Heart right ventricle (tissue), 16 donors: Measurements from ENCODE around the gene NCAM1. TPM values are rescaled to one million over a fixed set of nuclear protein-coding genes. Genes with fewer than 3 reads are reported as not detected.

Experiments
- ATAC-seq, 8 donors: fragments of 200-7000 bp; cut with Tn5 transposase; one replicate each; pipeline ENCODE4 v1.9.1; 2020; ENCODE audit warnings: mild to moderate bottlenecking in 8 of 8, moderate library complexity in 8 of 8, moderate number of reproducible peaks in 1 of 8
- DNase-seq, 2 donors: peaks; one replicate each; pipeline ENCODE4 v3.0.0-alpha.2; 2020
- H3K27ac ChIP-seq, 10 donors: fragments of 200-600 bp; sonication (generic) in 2 of 10; one replicate each; pipeline versions ENCODE4 v1.5.0 to v1.8.0; 2020 to 2022; ENCODE audit warnings: mild to moderate bottlenecking in 3 of 10
- H3K27me3 ChIP-seq, 7 donors: fragments of 200-600 bp; one replicate each; pipeline ENCODE4 v1.8.0; 2021 to 2022; ENCODE audit warnings: mild to moderate bottlenecking in 2 of 7
- H3K36me3 ChIP-seq, 9 donors: fragments of 200-600 bp; sonication (generic) in 1 of 9; one replicate each; pipeline versions ENCODE4 v1.5.0 to v1.8.0; 2020 to 2022; ENCODE audit warnings: mild to moderate bottlenecking in 2 of 9
- H3K4me1 ChIP-seq, 9 donors: fragments of 200-600 bp; sonication (generic) in 1 of 9; one replicate each; pipeline versions ENCODE4 v1.5.0 to v1.8.0; 2020 to 2022; ENCODE audit warnings: mild to moderate bottlenecking in 4 of 9
- H3K4me3 ChIP-seq, 10 donors: fragments of 200-600 bp; sonication (generic) in 2 of 10; one replicate each; pipeline versions ENCODE4 v1.5.0 to v1.8.0; 2020 to 2022; ENCODE audit warnings: mild to moderate bottlenecking in 7 of 10, moderate library complexity in 2 of 10
- H3K9me3 ChIP-seq, 11 donors: fragments of 200-600 bp in 10 of 11; sonication (generic) in 2 of 11; one replicate each; pipeline versions ENCODE4 v1.5.0 to v1.8.0; 2013 to 2022; ENCODE audit warnings: mild to moderate bottlenecking in 2 of 11, control low read depth in 1 of 11, moderate library complexity in 1 of 11
- WGBS, 2 donors: extraction: QIAGEN DNeasy Blood & Tissue Kit; methylation state at CpG; one replicate each; pipeline ENCODE4 v1.1.7; 2013; ENCODE audit warnings: inconsistent platforms in 1 of 2; 5-methylcytosine and 5-hydroxymethylcytosine counted together
- intact Hi-C, 10 donors: fragments of 100-400 bp; cut with DNase I; formaldehyde crosslinking; loops; one replicate each; pipeline versions ENCODE4 v1.11.1 to v1.14.2; 2022
- polyA plus RNA-seq, 2 donors: library from polyadenylated mRNA; stranded (reverse); fragments of 200-250 nt; gene quantifications; one replicate each; pipeline ENCODE4 v1.2.3, GENCODE V29; 2013
- total RNA-seq, 10 donors: library from RNA; stranded (reverse); fragmentation: NEBNext Ultra II Directional in 3 of 10; extraction: Animal tissue kit (Norgen Biotek cat#: 25700) in 3 of 10; gene quantifications; one replicate each; pipeline versions ENCODE4 v1.2.1 to v1.2.4, GENCODE V29; 2021 to 2023
- TF ChIP-seq, protein P1 (sequence below), 9 donors: fragments of 200-600 bp; sonication (generic) in 2 of 9; IDR thresholded peaks; one replicate each; pipeline versions ENCODE4 v1.5.0 to v1.8.0; 2021 to 2022; ENCODE audit warnings: antibody characterized with exemption in 9 of 9, mild to moderate bottlenecking in 5 of 9, moderate library complexity in 1 of 9
- donor health status: Arrhythmogenic right ventricular cardiomyopathy.
- donor health status: ischemic (EF 13 %, LVEDD 7.1; RV severe dilation, severe dysfunction).
- donor health status: healthy with polysubstance abuse.
- donor health status: DM: no; HTN: yes; CAD: no.
- donor health status: DM: no; HTN: no; CAD: no.
- donor health status: ischemic (EF 25% LVEDD 6.9; RV normal size, moderate dysfunction).
- donor health status: ischemic (EF 25% LVEDD 5.7; RV mildly dilated, moderate dysfunction).
- donor health status: healthy.
- donor health status: DM: yes; HTN: yes; CAD: no.
- donor health status: Ischemic cardiomyopathy.
- donor health status: ischemic (EF 35%, LVEDD 5.7; RV mildly dilated, moderate dysfunction).
- donor health status: nonischemic (EF 11% LVEDD 7.7; RV severe dilation, severe dysfunction).
- donor health status: DM: yes; HTN: yes; CAD: no.
- donor health status: PGD.
- donor health status: ischemic (EF 29% LVEDD 5.4; RV normal size, mild dysfunction).
- donor health status: nonischemic (EF 23%, LVEDD 6.1; RV moderate dilation, normal function).

Gene NCAM1
- total and polyA plus RNA-seq, 12 donors, result 76.8 to 454 (median 328) TPM

DNA sequence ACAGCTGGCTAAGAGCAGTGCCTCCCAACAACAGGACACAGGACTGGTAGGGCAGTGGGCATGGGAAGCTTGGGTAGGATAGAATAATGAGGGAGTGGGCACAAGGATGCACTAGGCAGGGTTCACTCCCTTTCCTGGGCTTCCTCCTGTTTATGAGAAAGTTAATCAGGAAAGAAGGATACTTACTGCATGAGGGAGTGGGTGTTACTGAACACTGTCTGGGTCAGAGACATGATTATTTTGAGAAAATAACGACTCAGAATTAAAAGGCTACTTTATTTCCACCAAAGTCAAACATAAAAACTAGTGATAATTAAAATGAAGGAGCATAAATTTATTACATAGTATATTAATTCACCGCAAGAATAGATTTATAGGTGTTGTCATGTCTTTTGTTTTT lies 35.8 kb downstream of the NCAM1 start:
- intact Hi-C loops, result no loop called here
- H3K9me3 ChIP-seq, result peaks cover 0 to 6% (median 0%) of the 10 kb centered on the region in 11 donors
- H3K36me3 ChIP-seq, result no peaks in the 10 kb centered on the region
- H3K4me3 ChIP-seq, result no peak overlapping the region
- DNase-seq (no peak), ATAC-seq (no peak)
- TF ChIP-seq, protein P1, sequence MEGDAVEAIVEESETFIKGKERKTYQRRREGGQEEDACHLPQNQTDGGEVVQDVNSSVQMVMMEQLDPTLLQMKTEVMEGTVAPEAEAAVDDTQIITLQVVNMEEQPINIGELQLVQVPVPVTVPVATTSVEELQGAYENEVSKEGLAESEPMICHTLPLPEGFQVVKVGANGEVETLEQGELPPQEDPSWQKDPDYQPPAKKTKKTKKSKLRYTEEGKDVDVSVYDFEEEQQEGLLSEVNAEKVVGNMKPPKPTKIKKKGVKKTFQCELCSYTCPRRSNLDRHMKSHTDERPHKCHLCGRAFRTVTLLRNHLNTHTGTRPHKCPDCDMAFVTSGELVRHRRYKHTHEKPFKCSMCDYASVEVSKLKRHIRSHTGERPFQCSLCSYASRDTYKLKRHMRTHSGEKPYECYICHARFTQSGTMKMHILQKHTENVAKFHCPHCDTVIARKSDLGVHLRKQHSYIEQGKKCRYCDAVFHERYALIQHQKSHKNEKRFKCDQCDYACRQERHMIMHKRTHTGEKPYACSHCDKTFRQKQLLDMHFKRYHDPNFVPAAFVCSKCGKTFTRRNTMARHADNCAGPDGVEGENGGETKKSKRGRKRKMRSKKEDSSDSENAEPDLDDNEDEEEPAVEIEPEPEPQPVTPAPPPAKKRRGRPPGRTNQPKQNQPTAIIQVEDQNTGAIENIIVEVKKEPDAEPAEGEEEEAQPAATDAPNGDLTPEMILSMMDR (IDR thresholded peaks at IDR 0.05), result no peak
- H3K4me1 ChIP-seq, result peaks cover 3 to 52% (median 14%) of the 10 kb centered on the region in 9 donors
- WGBS, 2 donors, result 72 to 77% methylated on average over 2 of the region's 2 CpGs
- H3K27ac ChIP-seq, result no peak overlapping the region
- no peaks in the 10 kb centered on the region for H3K27me3 ChIP-seq

DNA sequence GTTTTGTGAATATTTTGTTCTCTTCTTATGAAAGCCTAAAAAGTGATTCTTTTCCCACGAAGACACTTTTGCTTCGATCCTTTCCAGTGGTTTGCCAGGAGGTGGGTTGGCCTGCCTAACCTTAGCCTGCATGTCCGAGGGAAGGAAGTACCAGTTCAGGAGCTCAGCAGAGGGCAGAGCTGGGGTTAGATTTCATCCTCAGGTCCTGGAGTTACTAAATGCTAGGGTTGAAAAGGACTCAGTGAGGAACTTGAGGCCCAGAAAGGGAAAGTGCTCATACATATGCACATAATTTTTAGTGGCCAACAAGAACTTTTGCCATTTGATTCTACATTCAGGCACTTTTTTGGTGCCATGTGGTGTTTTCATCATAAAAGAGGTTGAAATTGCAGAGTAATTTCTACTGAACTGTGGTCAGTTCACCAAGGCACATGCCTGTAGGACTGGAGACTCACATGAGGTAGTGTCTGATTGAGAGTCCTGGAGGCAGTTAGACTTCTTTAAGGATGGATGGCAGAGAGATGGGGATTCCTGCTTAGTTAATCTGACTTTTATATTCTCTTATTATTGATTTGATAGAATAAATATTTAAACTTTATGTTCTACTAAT lies 36.7 kb downstream of the NCAM1 start:
- H3K27me3 ChIP-seq, result no peaks in the 10 kb centered on the region
- 54 to 66% methylated on average over 3 of the region's 3 CpGs for WGBS, 2 donors
- H3K9me3 ChIP-seq, result peaks cover 0 to 6% (median 0%) of the 10 kb centered on the region in 11 donors
- TF ChIP-seq, protein P1 (IDR thresholded peaks at IDR 0.05), result no peak
- peak overlapping the region in 1 of 10 donors; percentile 3 for H3K27ac ChIP-seq
- H3K36me3 ChIP-seq, result no peaks in the 10 kb centered on the region
- intact Hi-C loops, result no loop called here
- no peak overlapping the region for H3K4me3 ChIP-seq
- H3K4me1 ChIP-seq, result peaks cover 5 to 59% (median 14%) of the 10 kb centered on the region in 9 donors
- DNase-seq (no peak), ATAC-seq (no peak)

DNA sequence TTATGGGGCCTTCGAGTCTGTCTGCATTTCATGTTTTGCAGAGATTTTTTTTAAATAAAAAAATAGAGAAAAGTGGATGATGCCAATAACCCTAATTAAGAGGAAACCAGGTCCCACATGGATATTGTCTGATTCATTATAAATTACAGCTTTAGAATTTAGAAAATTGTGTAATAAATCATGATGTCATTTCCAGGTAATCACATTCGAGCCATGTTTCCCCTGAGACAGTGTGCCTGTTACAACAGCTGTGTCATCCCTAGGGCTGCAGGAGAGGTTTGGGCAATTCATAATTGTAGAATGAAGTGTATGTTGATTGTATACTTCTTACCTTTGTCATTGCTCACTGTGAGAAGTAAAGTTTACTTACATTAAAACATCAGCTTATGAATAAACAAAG lies 38.3 kb downstream of the NCAM1 start:
- Histone ChIP-seq H3K36me3 (no peaks in the 10 kb centered on the region), H3K4me3 (no peak overlapping the region), H3K27ac (no peak overlapping the region), H3K27me3 (no peaks in the 10 kb centered on the region), H3K9me3 (peaks cover 0 to under 1% (median 0%) of the 10 kb centered on the region in 11 donors), H3K4me1 (peaks cover 5 to 59% (median 14%) of the 10 kb centered on the region in 9 donors)
- intact Hi-C loops, result no loop called here
- DNase-seq, result no peak
- 59 to 66% methylated on average over 2 of the region's 2 CpGs for WGBS, 2 donors
- TF ChIP-seq, protein P1 (IDR thresholded peaks at IDR 0.05), result no peak
- no peak for ATAC-seq

DNA sequence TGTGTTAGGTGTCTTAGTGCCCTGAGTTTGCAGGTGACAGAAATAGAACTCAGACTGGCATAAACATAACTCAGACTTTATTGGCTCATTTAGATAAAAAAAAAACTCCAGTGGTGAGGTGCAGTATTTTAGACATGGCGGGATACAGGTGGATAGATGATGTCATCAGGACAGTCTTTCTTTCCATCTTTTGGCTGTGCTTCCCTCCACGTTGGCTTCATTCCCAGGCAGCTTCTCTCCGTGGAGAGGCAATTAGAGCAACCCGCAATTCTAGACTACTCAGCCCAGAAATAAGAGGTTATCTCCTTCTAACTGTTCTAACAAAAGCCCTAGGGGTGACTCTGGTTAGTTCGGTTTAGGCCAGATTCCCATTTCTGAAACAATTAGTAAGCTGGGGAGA lies 40.5 kb downstream of the NCAM1 start:
- Histone ChIP-seq H3K4me1 (peaks cover 2 to 45% (median 12%) of the 10 kb centered on the region in 9 donors), H3K27me3 (no peaks in the 10 kb centered on the region), H3K36me3 (no peaks in the 10 kb centered on the region), H3K27ac (peak overlapping the region in 2 of 10 donors; percentile 6 to 9), H3K9me3 (no peaks in the 10 kb centered on the region), H3K4me3 (no peak overlapping the region)
- DNase-seq (no peak), ATAC-seq (peak in 3 of 8 donors; percentile 27 to 46 (median 39))
- 24% methylated on average over 5 of the region's 5 CpGs for WGBS, 2 donors
- intact Hi-C loops, result no loop called here
- TF ChIP-seq, protein P1 (IDR thresholded peaks at IDR 0.05), result no peak
